Transverse colon (tissue), 4 donors: ENCODE results near the gene HAPSTR1.

Source experiments
- CTCF ChIP-seq, 5 experiments: fragments of 200-600 bp in 3 of 5; fragments of 450-650 bp in 2 of 5; sonication (generic) in 3 of 5; IDR thresholded peaks; 1 replicate in 2 of 5; 2 replicates in 3 of 5; pipeline ENCODE4 v1.5.1; 2016 to 2017; ENCODE audit warnings: antibody characterized with exemption in 5 of 5, inconsistent platforms in 3 of 5, mild to moderate bottlenecking in 2 of 5, moderate library complexity in 1 of 5
- EP300 ChIP-seq: sonication (generic); formaldehyde crosslinking; IDR thresholded peaks from one replicate; pipeline ENCODE4 v1.6.1; 2017; ENCODE audit warnings: antibody characterized with exemption, low read depth
- POLR2A ChIP-seq: fragments of 450-650 bp; IDR thresholded peaks from one replicate; pipeline ENCODE4 v1.6.1; 2016; ENCODE audit warnings: antibody characterized with exemption, mild to moderate bottlenecking, moderate library complexity
- POLR2AphosphoS5 ChIP-seq, 3 donors: sonication (generic); formaldehyde crosslinking; IDR thresholded peaks; one replicate each; pipeline ENCODE4 v1.6.1; 2016; ENCODE audit warnings: antibody characterized with exemption in 3 of 3

DNA sequence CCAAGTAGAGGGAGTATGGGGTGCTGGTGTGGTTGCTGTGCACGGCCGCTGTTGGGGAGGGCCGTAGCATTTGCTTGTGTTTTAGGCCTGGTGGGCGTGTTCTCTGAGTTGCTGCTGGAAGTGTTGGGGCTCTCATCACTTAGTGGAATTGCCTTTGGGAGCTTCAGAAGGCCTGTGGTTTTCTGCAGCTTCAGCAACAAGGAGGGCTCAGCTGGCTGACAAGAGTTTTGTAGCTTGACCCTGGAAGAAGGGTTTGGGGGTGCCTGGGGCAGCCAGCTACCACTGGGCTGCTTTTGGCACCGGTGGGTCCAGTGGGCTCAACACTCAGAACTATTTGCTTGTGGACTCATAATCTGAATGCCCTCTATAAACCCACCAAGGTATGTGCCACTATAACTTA lies 30.9 kb downstream of the HAPSTR1 start:
- TF ChIP-seq CTCF (IDR thresholded peaks at IDR 0.05) (no peak), POLR2AphosphoS5 (IDR thresholded peaks at IDR 0.05) (no peak), EP300 (no peak), POLR2A (no peak)
